Lower leg skin (tissue), 3 donors: ENCODE data around the gene PAN3.

Experiments used
- POLR2A ChIP-seq, 2 donors: fragments of 450-650 bp; IDR thresholded peaks; one replicate each; pipeline ENCODE4 v1.6.1; 2016 to 2017; ENCODE audit warnings: antibody characterized with exemption in 2 of 2, mild to moderate bottlenecking in 1 of 2, moderate library complexity in 1 of 2
- TF ChIP-seq, protein P1 (sequence below), 3 donors: fragments of 450-650 bp; IDR thresholded peaks; one replicate each; pipeline ENCODE4 v1.5.1; 2016; ENCODE audit warnings: antibody characterized with exemption in 3 of 3, mild to moderate bottlenecking in 3 of 3, moderate library complexity in 2 of 3

DNA sequence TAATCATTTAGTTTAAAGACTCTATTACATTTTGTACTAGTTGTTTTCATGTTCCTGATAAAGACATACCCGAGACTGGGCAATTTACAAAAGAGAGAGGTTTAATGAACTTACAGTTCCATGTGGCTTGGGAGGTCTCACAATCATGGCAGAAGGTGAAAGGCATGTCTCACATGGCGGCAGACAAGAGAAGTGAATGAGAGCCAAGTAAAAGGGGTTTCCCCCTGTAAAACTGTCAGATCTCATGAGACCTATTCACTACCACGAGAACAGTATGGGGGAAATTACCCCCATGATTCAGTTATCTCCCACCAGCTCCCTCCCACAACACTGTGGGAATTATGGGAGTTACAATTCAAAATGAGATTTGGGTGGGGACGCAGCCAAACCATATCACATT is 129.2 kb downstream of the PAN3 start:
- TF ChIP-seq POLR2A (IDR thresholded peaks at IDR 0.05), result no peak
- TF ChIP-seq, protein P1, sequence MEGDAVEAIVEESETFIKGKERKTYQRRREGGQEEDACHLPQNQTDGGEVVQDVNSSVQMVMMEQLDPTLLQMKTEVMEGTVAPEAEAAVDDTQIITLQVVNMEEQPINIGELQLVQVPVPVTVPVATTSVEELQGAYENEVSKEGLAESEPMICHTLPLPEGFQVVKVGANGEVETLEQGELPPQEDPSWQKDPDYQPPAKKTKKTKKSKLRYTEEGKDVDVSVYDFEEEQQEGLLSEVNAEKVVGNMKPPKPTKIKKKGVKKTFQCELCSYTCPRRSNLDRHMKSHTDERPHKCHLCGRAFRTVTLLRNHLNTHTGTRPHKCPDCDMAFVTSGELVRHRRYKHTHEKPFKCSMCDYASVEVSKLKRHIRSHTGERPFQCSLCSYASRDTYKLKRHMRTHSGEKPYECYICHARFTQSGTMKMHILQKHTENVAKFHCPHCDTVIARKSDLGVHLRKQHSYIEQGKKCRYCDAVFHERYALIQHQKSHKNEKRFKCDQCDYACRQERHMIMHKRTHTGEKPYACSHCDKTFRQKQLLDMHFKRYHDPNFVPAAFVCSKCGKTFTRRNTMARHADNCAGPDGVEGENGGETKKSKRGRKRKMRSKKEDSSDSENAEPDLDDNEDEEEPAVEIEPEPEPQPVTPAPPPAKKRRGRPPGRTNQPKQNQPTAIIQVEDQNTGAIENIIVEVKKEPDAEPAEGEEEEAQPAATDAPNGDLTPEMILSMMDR (IDR thresholded peaks at IDR 0.05), result no peak
